ENCODE results near the gene SLC38A6. TPM values are rescaled to one million over a fixed set of nuclear protein-coding genes. Genes with fewer than 3 reads are reported as not detected.

Gene SLC38A6
- polyA plus RNA-seq, 1 donor from 2014 or later = 31.9 TPM

DNA sequence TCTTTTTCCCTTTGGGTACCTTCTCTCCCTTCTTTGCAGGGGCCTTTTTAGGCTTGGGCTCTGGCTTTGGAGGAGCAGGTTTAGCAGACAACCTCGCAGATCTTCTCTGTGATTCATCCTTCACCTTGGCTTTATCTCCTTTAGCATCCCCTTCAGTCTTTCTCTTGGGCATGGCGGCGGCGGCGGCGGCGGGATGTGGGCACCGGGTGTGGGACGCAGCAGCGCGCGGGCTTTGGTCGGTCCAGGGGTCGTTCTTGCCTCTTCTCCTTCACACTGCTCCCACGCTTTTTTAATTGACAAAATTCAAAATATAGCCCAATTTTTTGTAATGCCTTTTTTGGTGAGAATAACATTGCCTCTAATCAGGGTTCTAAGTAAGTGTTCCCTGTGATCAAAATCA lies 8.8 kb upstream of the SLC38A6 start:
- Histone ChIP-seq H3K79me2 (replicated peaks; ENCODE audit: insufficient read depth, low read length) (no peaks in the 10 kb centered on the region), H3K4me2 (ENCODE audit: low read length) (no peak overlapping the region), H3K36me3 (ENCODE audit: insufficient read depth, low read length) (no peaks in the 10 kb centered on the region), H3K4me3 (ENCODE audit: low read length) (no peak overlapping the region), H4K20me1 (ENCODE audit: insufficient read depth) (no peaks in the 10 kb centered on the region), H3K9me3 (ENCODE audit: low read length) (no peaks in the 10 kb centered on the region), H3K9ac (ENCODE audit: low read length) (no peak overlapping the region), H2AFZ (ENCODE audit: low read depth, low read length) (no peak overlapping the region), H3K27me3 (ENCODE audit: insufficient read depth, low read depth, low read length) (no peaks in the 10 kb centered on the region), H3K9me2 (ENCODE audit: insufficient read depth, low read length) (no peaks in the 10 kb centered on the region), H3K27ac (ENCODE audit: low read length) (no peak overlapping the region), H3F3A (ENCODE audit: insufficient read depth, low read length, poor library complexity, severe bottlenecking) (no peaks in the 10 kb centered on the region)
- no peak for TF ChIP-seq EP300 (conservative IDR thresholded peaks at IDR 0.05; ENCODE audit: poor library complexity, severe bottlenecking)
- no peak for TF ChIP-seq EZH2 (IDR thresholded peaks at IDR 0.05; ENCODE audit: borderline replicate concordance, insufficient read depth, low read length, poor library complexity, severe bottlenecking)

DNA sequence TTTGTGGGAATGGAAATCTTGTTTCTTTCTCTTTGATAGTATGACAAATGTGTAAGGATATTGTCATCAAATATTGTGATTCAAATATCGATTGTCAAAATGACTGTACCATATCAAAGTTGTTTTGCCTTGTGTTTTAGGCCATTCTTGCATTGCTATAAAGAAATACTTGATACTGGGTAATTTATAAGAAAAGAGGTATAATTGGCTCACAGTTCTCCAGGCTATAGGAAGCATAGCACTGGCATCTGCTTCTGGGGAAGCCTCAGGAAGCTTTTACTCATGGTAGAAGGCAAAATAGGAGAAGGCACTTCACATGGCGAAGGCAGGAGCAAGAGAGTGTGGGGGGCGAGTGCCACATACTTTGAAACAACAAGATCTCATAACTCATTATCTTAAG lies 8.0 kb upstream of the SLC38A6 start:
- no peaks in the 10 kb centered on the region for H3F3A ChIP-seq (ENCODE audit: insufficient read depth, low read length, poor library complexity, severe bottlenecking)
- no peak overlapping the region for H2AFZ ChIP-seq (ENCODE audit: low read depth, low read length)
- no peak overlapping the region for H3K27ac ChIP-seq (ENCODE audit: low read length)
- H3K79me2 ChIP-seq (replicated peaks; ENCODE audit: insufficient read depth, low read length) = no peaks in the 10 kb centered on the region
- no peak overlapping the region for H3K4me3 ChIP-seq (ENCODE audit: low read length)
- no peaks in the 10 kb centered on the region for H4K20me1 ChIP-seq (ENCODE audit: insufficient read depth)
- no peaks in the 10 kb centered on the region for H3K36me3 ChIP-seq (ENCODE audit: insufficient read depth, low read length)
- H3K9me2 ChIP-seq (ENCODE audit: insufficient read depth, low read length) = no peaks in the 10 kb centered on the region
- no peak overlapping the region for H3K4me2 ChIP-seq (ENCODE audit: low read length)
- H3K27me3 ChIP-seq (ENCODE audit: insufficient read depth, low read depth, low read length) = no peaks in the 10 kb centered on the region
- no peak overlapping the region for H3K9ac ChIP-seq (ENCODE audit: low read length)
- TF ChIP-seq, protein P1, sequence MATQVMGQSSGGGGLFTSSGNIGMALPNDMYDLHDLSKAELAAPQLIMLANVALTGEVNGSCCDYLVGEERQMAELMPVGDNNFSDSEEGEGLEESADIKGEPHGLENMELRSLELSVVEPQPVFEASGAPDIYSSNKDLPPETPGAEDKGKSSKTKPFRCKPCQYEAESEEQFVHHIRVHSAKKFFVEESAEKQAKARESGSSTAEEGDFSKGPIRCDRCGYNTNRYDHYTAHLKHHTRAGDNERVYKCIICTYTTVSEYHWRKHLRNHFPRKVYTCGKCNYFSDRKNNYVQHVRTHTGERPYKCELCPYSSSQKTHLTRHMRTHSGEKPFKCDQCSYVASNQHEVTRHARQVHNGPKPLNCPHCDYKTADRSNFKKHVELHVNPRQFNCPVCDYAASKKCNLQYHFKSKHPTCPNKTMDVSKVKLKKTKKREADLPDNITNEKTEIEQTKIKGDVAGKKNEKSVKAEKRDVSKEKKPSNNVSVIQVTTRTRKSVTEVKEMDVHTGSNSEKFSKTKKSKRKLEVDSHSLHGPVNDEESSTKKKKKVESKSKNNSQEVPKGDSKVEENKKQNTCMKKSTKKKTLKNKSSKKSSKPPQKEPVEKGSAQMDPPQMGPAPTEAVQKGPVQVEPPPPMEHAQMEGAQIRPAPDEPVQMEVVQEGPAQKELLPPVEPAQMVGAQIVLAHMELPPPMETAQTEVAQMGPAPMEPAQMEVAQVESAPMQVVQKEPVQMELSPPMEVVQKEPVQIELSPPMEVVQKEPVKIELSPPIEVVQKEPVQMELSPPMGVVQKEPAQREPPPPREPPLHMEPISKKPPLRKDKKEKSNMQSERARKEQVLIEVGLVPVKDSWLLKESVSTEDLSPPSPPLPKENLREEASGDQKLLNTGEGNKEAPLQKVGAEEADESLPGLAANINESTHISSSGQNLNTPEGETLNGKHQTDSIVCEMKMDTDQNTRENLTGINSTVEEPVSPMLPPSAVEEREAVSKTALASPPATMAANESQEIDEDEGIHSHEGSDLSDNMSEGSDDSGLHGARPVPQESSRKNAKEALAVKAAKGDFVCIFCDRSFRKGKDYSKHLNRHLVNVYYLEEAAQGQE (IDR thresholded peaks at IDR 0.05; ENCODE audit: borderline replicate concordance) = no peak
- TF ChIP-seq, protein P2, sequence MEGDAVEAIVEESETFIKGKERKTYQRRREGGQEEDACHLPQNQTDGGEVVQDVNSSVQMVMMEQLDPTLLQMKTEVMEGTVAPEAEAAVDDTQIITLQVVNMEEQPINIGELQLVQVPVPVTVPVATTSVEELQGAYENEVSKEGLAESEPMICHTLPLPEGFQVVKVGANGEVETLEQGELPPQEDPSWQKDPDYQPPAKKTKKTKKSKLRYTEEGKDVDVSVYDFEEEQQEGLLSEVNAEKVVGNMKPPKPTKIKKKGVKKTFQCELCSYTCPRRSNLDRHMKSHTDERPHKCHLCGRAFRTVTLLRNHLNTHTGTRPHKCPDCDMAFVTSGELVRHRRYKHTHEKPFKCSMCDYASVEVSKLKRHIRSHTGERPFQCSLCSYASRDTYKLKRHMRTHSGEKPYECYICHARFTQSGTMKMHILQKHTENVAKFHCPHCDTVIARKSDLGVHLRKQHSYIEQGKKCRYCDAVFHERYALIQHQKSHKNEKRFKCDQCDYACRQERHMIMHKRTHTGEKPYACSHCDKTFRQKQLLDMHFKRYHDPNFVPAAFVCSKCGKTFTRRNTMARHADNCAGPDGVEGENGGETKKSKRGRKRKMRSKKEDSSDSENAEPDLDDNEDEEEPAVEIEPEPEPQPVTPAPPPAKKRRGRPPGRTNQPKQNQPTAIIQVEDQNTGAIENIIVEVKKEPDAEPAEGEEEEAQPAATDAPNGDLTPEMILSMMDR (IDR thresholded peaks at IDR 0.05; ENCODE audit: poor library complexity, severe bottlenecking) = no peak
- no peak for TF ChIP-seq EZH2 (IDR thresholded peaks at IDR 0.05; ENCODE audit: borderline replicate concordance, insufficient read depth, low read length, poor library complexity, severe bottlenecking)
- TF ChIP-seq RAD21 (conservative IDR thresholded peaks at IDR 0.05) = no peak
- no peak for TF ChIP-seq SMC3 (conservative IDR thresholded peaks at IDR 0.05; ENCODE audit: poor library complexity)
- no peak for TF ChIP-seq POLR2AphosphoS5 (IDR thresholded peaks at IDR 0.05)
- no peak for TF ChIP-seq EP300 (conservative IDR thresholded peaks at IDR 0.05; ENCODE audit: poor library complexity, severe bottlenecking)
- no peak for TF ChIP-seq MXI1 (conservative IDR thresholded peaks at IDR 0.05; ENCODE audit: poor library complexity, severe bottlenecking)
- no peak for TF ChIP-seq TAF1 (IDR thresholded peaks at IDR 0.05; ENCODE audit: low read depth)
- no peaks in the 10 kb centered on the region for H3K9me3 ChIP-seq (ENCODE audit: low read length)

All from neural cell (in vitro differentiated cells).